Effector memory CD8-positive, alpha-beta T cell (primary cell): ENCODE data around the gene CD300LD.

Source experiments
- ATAC-seq: fragments of 150-1000 bp; cut with Tn5 transposase; replicated peaks from 2 replicates; pipeline ENCODE4 v1.10.0; 2021; ENCODE audit warnings: mild to moderate bottlenecking, moderate library complexity
- DNase-seq, 3 experiments: peaks; one replicate each; pipeline ENCODE4 v3.0.0; 2021
- H3K27ac Mint-ChIP-seq, 2 donors: one replicate each; pipeline ENCODE4 v1.8.0; 2022; ENCODE audit warnings: mild to moderate bottlenecking in 2 of 2, mixed read lengths in 2 of 2, moderate library complexity in 2 of 2
- H3K27me3 Mint-ChIP-seq, 2 donors: one replicate each; pipeline ENCODE4 v1.8.0; 2022; ENCODE audit warnings: mixed read lengths in 2 of 2
- H3K36me3 Mint-ChIP-seq: one replicate; pipeline ENCODE4 v1.8.0; 2022; ENCODE audit warnings: mild to moderate bottlenecking, moderate library complexity, mixed read lengths; ENCODE audit not compliant: insufficient read depth
- H3K4me1 Mint-ChIP-seq, 2 donors: one replicate each; pipeline ENCODE4 v1.8.0; 2022; ENCODE audit warnings: low read depth in 2 of 2, mixed read lengths in 2 of 2
- H3K4me3 Mint-ChIP-seq, 2 donors: one replicate each; pipeline ENCODE4 v1.8.0; 2022; ENCODE audit warnings: mild to moderate bottlenecking in 2 of 2, mixed read lengths in 2 of 2, moderate library complexity in 2 of 2
- H3K9me3 Mint-ChIP-seq, 2 donors: one replicate each; pipeline ENCODE4 v1.8.0; 2022; ENCODE audit warnings: mixed read lengths in 2 of 2

Gene CD300LD

GRCh38 chr17:74603037-74603635 lies 11.1 kb upstream of the CD300LD start:
- H3K9me3 Mint-ChIP-seq: no peaks in the 10 kb centered on the region
- H3K27me3 Mint-ChIP-seq: peaks cover 74 to 90% of the 10 kb centered on the region in 2 donors
- ATAC-seq: no peak
- no peak overlapping the region for H3K4me3 Mint-ChIP-seq
- no peaks in the 10 kb centered on the region for H3K36me3 Mint-ChIP-seq
- no peak overlapping the region for H3K27ac Mint-ChIP-seq
- no peak for DNase-seq
- peaks cover 5 to 6% of the 10 kb centered on the region in 2 donors for H3K4me1 Mint-ChIP-seq

- Mint-ChIP-seq H3K27ac (no peak overlapping the region), H3K4me3 (no peak overlapping the region)
Measured at GRCh38 chr17:74601944-74602572, 10.0 kb upstream of the CD300LD start.

GRCh38 chr17:74599448-74599939 lies 7.4 kb upstream of the CD300LD start:
- ATAC-seq (no peak), DNase-seq (no peak)
- H3K36me3 Mint-ChIP-seq: no peaks in the 10 kb centered on the region
- H3K27ac Mint-ChIP-seq: peak overlapping the region in 1 of 2 donors; percentile 14
- no peak overlapping the region for H3K4me3 Mint-ChIP-seq
- H3K4me1 Mint-ChIP-seq: peaks cover 5 to 6% of the 10 kb centered on the region in 2 donors
- H3K9me3 Mint-ChIP-seq: no peaks in the 10 kb centered on the region
- H3K27me3 Mint-ChIP-seq: peaks cover 73 to 77% of the 10 kb centered on the region in 2 donors

More at GRCh38 chr17:74601944-74602572, 10.0 kb upstream of the CD300LD start:
- Mint-ChIP-seq H3K4me1 (peaks cover 5 to 6% of the 10 kb centered on the region in 2 donors), H3K27me3 (peaks cover 78 to 82% of the 10 kb centered on the region in 2 donors), H3K36me3 (no peaks in the 10 kb centered on the region), H3K9me3 (no peaks in the 10 kb centered on the region)
- ATAC-seq (no peak), DNase-seq (peak; percentile 10 to 32 (median 18))

- H3K36me3 Mint-ChIP-seq: no peaks in the 10 kb centered on the region
Measured at GRCh38 chr17:74599023-74599399, 6.9 kb upstream of the CD300LD start.

GRCh38 chr17:74598346-74599022 lies 6.4 kb upstream of the CD300LD start:
- Mint-ChIP-seq H3K27ac (no peak overlapping the region), H3K27me3 (peaks cover 71 to 73% of the 10 kb centered on the region in 2 donors)

More at GRCh38 chr17:74599023-74599399, 6.9 kb upstream of the CD300LD start:
- Mint-ChIP-seq H3K27ac (peak overlapping the region in 1 of 2 donors; percentile 14), H3K27me3 (peaks cover 73 to 77% of the 10 kb centered on the region in 2 donors), H3K4me1 (peaks cover 5 to 6% of the 10 kb centered on the region in 2 donors), H3K4me3 (no peak overlapping the region), H3K9me3 (no peaks in the 10 kb centered on the region)
- no peak for DNase-seq
- no peak for ATAC-seq

GRCh38 chr17:74597069-74597790 lies 5.1 kb upstream of the CD300LD start:
- peaks cover 71 to 73% of the 10 kb centered on the region in 2 donors for H3K27me3 Mint-ChIP-seq
- H3K36me3 Mint-ChIP-seq: no peaks in the 10 kb centered on the region
- no peak overlapping the region for H3K4me3 Mint-ChIP-seq
- DNase-seq (no peak), ATAC-seq (no peak)
- H3K27ac Mint-ChIP-seq: no peak overlapping the region
- no peaks in the 10 kb centered on the region for H3K9me3 Mint-ChIP-seq
- peaks cover 5 to 8% of the 10 kb centered on the region in 2 donors for H3K4me1 Mint-ChIP-seq

More at GRCh38 chr17:74598346-74599022, 6.4 kb upstream of the CD300LD start:
- Mint-ChIP-seq H3K4me1 (peaks cover 5 to 6% of the 10 kb centered on the region in 2 donors), H3K36me3 (no peaks in the 10 kb centered on the region), H3K4me3 (no peak overlapping the region), H3K9me3 (no peaks in the 10 kb centered on the region)
- DNase-seq (no peak), ATAC-seq (no peak)

GRCh38 chr17:74595037-74595750 lies 3.1 kb upstream of the CD300LD start:
- Mint-ChIP-seq H3K36me3 (no peaks in the 10 kb centered on the region), H3K4me1 (peaks cover 5 to 9% of the 10 kb centered on the region in 2 donors), H3K4me3 (no peak overlapping the region), H3K9me3 (no peaks in the 10 kb centered on the region), H3K27ac (no peak overlapping the region), H3K27me3 (peaks cover 65 to 69% of the 10 kb centered on the region in 2 donors)
- ATAC-seq: no peak
- DNase-seq: no peak

- Mint-ChIP-seq H3K4me3 (no peak overlapping the region), H3K27ac (no peak overlapping the region)
Measured at GRCh38 chr17:74591503-74591902, 580 bp downstream of the CD300LD start.

GRCh38 chr17:74585711-74586110 lies 6.4 kb downstream of the CD300LD start:
- Mint-ChIP-seq H3K4me1 (no peaks in the 10 kb centered on the region), H3K27me3 (peaks cover 56 to 59% of the 10 kb centered on the region in 2 donors), H3K27ac (no peak overlapping the region), H3K9me3 (no peaks in the 10 kb centered on the region), H3K4me3 (no peak overlapping the region), H3K36me3 (peaks cover 3% of the 10 kb centered on the region)
- ATAC-seq: no peak
- DNase-seq: no peak

More at GRCh38 chr17:74591503-74591902, 580 bp downstream of the CD300LD start:
- ATAC-seq (no peak), DNase-seq (no peak)
- Mint-ChIP-seq H3K36me3 (no peaks in the 10 kb centered on the region), H3K27me3 (peaks cover 64 to 84% of the 10 kb centered on the region in 2 donors), H3K9me3 (no peaks in the 10 kb centered on the region), H3K4me1 (peaks cover 0 to 3% of the 10 kb centered on the region in 2 donors)

- DNase-seq: no peak
- no peak for ATAC-seq
- H3K4me1 Mint-ChIP-seq: peaks cover 6 to 8% of the 10 kb centered on the region in 2 donors
- no peak overlapping the region for H3K27ac Mint-ChIP-seq
- no peak overlapping the region for H3K4me3 Mint-ChIP-seq
- H3K27me3 Mint-ChIP-seq: peaks cover 46 to 47% of the 10 kb centered on the region in 2 donors
- H3K36me3 Mint-ChIP-seq: peaks cover 3% of the 10 kb centered on the region
- no peaks in the 10 kb centered on the region for H3K9me3 Mint-ChIP-seq
Measured at GRCh38 chr17:74584292-74585060, 7.6 kb downstream of the CD300LD start.

- DNase-seq: no peak
- peaks cover 31% of the 10 kb centered on the region in 2 donors for H3K27me3 Mint-ChIP-seq
- peaks cover 3% of the 10 kb centered on the region for H3K36me3 Mint-ChIP-seq
- H3K27ac Mint-ChIP-seq: no peak overlapping the region
- no peak overlapping the region for H3K4me3 Mint-ChIP-seq
- ATAC-seq: no peak
- no peaks in the 10 kb centered on the region for H3K9me3 Mint-ChIP-seq
- H3K4me1 Mint-ChIP-seq: peaks cover 10 to 12% of the 10 kb centered on the region in 2 donors
Measured at GRCh38 chr17:74582633-74583032, 9.4 kb downstream of the CD300LD start.

GRCh38 chr17:74579900-74580299 lies 12.2 kb downstream of the CD300LD start:
- Mint-ChIP-seq H3K4me3 (no peak overlapping the region), H3K27me3 (peaks cover 32 to 37% of the 10 kb centered on the region in 2 donors), H3K4me1 (peaks cover 10 to 12% of the 10 kb centered on the region in 2 donors), H3K9me3 (no peaks in the 10 kb centered on the region), H3K27ac (peak overlapping the region in 1 of 2 donors; percentile 32), H3K36me3 (peaks cover 3% of the 10 kb centered on the region)
- DNase-seq (no peak), ATAC-seq (no peak)
